Panc1 (cell line): ENCODE measurements around the gene CLPSL2.

ENCODE experiments used
- POLR2AphosphoS5 ChIP-seq: IDR thresholded peaks from 2 replicates; pipeline ENCODE4 v1.6.1; 2012; ENCODE audit warnings: mild to moderate bottlenecking, low read depth, low read length, moderate library complexity
- SIN3A ChIP-seq: IDR thresholded peaks from 2 replicates; pipeline ENCODE4 v1.6.1; 2012; ENCODE audit warnings: low read depth, mild to moderate bottlenecking, low read length, moderate library complexity, borderline replicate concordance; ENCODE audit not compliant: insufficient read depth
- TCF7L2 ChIP-seq: IDR thresholded peaks from 2 replicates; pipeline ENCODE4 v1.6.1; 2011; ENCODE audit warnings: mild to moderate bottlenecking, low read depth, low read length, inconsistent platforms
- TF ChIP-seq, protein P1 (sequence below): fragments of 450-650 bp; IDR thresholded peaks from 2 replicates; pipeline ENCODE4 v1.5.1; 2017; ENCODE audit warnings: mild to moderate bottlenecking
- TF ChIP-seq, protein P2 (sequence below), 2 experiments: IDR thresholded peaks; 2 replicates each; pipeline ENCODE4 v1.6.1; 2011 to 2012; ENCODE audit warnings: low read depth in 2 of 2, control low read depth in 1 of 2, low read length in 1 of 2, mild to moderate bottlenecking in 1 of 2, moderate library complexity in 1 of 2; ENCODE audit not compliant: insufficient read depth in 1 of 2

DNA sequence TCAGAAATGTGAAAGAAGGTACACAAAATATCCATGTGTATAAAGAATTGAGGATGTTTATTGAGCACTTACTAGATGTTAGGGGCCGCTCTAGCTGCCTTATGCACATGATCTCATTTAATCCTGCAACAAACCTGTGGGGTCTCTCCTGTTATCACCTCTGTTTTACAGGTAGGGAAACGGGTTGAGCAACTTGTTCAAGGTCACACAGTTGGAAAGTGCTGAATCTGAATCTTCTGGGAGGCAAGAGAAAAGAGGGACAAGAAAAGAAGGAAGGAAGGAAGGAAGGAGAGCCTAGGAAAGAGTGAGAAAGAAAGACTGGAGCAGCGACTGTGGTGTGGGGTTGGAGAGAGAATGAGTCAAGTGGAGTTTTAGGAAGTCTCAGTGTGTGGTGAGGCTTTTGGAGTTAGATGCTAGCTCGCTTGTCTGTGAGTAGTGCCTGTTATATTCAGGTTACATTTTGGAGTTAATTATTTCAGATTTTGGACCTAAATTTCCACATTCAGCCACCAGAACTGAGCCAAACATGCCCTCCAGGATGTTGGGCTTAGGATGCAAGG is 12.1 kb downstream of the CLPSL2 start:
- TF ChIP-seq, protein P1, sequence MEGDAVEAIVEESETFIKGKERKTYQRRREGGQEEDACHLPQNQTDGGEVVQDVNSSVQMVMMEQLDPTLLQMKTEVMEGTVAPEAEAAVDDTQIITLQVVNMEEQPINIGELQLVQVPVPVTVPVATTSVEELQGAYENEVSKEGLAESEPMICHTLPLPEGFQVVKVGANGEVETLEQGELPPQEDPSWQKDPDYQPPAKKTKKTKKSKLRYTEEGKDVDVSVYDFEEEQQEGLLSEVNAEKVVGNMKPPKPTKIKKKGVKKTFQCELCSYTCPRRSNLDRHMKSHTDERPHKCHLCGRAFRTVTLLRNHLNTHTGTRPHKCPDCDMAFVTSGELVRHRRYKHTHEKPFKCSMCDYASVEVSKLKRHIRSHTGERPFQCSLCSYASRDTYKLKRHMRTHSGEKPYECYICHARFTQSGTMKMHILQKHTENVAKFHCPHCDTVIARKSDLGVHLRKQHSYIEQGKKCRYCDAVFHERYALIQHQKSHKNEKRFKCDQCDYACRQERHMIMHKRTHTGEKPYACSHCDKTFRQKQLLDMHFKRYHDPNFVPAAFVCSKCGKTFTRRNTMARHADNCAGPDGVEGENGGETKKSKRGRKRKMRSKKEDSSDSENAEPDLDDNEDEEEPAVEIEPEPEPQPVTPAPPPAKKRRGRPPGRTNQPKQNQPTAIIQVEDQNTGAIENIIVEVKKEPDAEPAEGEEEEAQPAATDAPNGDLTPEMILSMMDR = no peak
- TF ChIP-seq POLR2AphosphoS5 = no peak
- no peak for TF ChIP-seq TCF7L2
- no peak for TF ChIP-seq SIN3A
- TF ChIP-seq, protein P2, sequence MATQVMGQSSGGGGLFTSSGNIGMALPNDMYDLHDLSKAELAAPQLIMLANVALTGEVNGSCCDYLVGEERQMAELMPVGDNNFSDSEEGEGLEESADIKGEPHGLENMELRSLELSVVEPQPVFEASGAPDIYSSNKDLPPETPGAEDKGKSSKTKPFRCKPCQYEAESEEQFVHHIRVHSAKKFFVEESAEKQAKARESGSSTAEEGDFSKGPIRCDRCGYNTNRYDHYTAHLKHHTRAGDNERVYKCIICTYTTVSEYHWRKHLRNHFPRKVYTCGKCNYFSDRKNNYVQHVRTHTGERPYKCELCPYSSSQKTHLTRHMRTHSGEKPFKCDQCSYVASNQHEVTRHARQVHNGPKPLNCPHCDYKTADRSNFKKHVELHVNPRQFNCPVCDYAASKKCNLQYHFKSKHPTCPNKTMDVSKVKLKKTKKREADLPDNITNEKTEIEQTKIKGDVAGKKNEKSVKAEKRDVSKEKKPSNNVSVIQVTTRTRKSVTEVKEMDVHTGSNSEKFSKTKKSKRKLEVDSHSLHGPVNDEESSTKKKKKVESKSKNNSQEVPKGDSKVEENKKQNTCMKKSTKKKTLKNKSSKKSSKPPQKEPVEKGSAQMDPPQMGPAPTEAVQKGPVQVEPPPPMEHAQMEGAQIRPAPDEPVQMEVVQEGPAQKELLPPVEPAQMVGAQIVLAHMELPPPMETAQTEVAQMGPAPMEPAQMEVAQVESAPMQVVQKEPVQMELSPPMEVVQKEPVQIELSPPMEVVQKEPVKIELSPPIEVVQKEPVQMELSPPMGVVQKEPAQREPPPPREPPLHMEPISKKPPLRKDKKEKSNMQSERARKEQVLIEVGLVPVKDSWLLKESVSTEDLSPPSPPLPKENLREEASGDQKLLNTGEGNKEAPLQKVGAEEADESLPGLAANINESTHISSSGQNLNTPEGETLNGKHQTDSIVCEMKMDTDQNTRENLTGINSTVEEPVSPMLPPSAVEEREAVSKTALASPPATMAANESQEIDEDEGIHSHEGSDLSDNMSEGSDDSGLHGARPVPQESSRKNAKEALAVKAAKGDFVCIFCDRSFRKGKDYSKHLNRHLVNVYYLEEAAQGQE (IDR thresholded peaks at IDR 0.05; ENCODE audit: insufficient read depth in 1 of 2, low read depth in 2 of 2, low read length in 1 of 2) = no peak
